Activated T-cell treated with anti-CD3 and anti-CD28 coated beads, Interleukin-2, amount 50 U/mL, for 72 hours (primary cell): ENCODE measurements around the gene EPOP. TPM values are rescaled to one million over a fixed set of nuclear protein-coding genes. Genes with fewer than 3 reads are reported as not detected.

Experiments used
- ATAC-seq, 2 donors: fragments of 150-1000 bp; cut with Tn5 transposase; replicated peaks in 1 of 2; 2 replicates each; pipeline ENCODE4 v1.10.0; 2021; ENCODE audit warnings: moderate library complexity in 2 of 2, mild to moderate bottlenecking in 1 of 2
- DNase-seq, 2 donors: peaks; one replicate each; pipeline ENCODE4 v3.0.0; 2021 to 2022; ENCODE audit warnings: mixed read lengths in 1 of 2
- H3K27ac Mint-ChIP-seq: one replicate; pipeline ENCODE4 v1.8.0; 2022; ENCODE audit warnings: mild to moderate bottlenecking, moderate library complexity, mixed read lengths
- H3K27me3 Mint-ChIP-seq: one replicate; pipeline ENCODE4 v1.8.0; 2022; ENCODE audit warnings: low read depth, mixed read lengths
- H3K36me3 Mint-ChIP-seq, 2 donors: one replicate each; pipeline ENCODE4 v1.8.0; 2022; ENCODE audit warnings: mixed read lengths in 2 of 2, mild to moderate bottlenecking in 1 of 2; ENCODE audit not compliant: insufficient read depth in 2 of 2
- H3K4me1 Mint-ChIP-seq: one replicate; pipeline ENCODE4 v1.8.0; 2022; ENCODE audit warnings: low read depth, mixed read lengths
- H3K4me3 Mint-ChIP-seq, 2 donors: one replicate each; pipeline ENCODE4 v1.8.0; 2022; ENCODE audit warnings: mild to moderate bottlenecking in 2 of 2, mixed read lengths in 2 of 2, moderate library complexity in 2 of 2
- H3K9me3 Mint-ChIP-seq, 2 donors: one replicate each; pipeline ENCODE4 v1.8.0; 2022; ENCODE audit warnings: mixed read lengths in 2 of 2
- total RNA-seq, 2 donors: library from RNA; stranded (reverse); gene quantifications; one replicate each; pipeline ENCODE4 v1.2.3, GENCODE V29; 2022

EPOP gene
- total RNA-seq, 2 donors from 2014 or later = 30.3 to 37.4 TPM

- DNase-seq = peak; percentile 45 to 51
These were observed 28.4 kb upstream of the EPOP start for GRCh38 chr17:38702916-38703741.

GRCh38 chr17:38702166-38702915 lies 27.6 kb upstream of the EPOP start:
- Mint-ChIP-seq H3K36me3 (peaks cover 12 to 14% of the 10 kb centered on the region in 2 donors), H3K27me3 (no peaks in the 10 kb centered on the region)

More at GRCh38 chr17:38702916-38703741, 28.4 kb upstream of the EPOP start:
- H3K9me3 Mint-ChIP-seq = peaks cover 0 to 3% of the 10 kb centered on the region in 2 donors
- peak overlapping the region; percentile 99 for H3K27ac Mint-ChIP-seq
- H3K27me3 Mint-ChIP-seq = no peaks in the 10 kb centered on the region
- H3K36me3 Mint-ChIP-seq = peaks cover 16 to 18% of the 10 kb centered on the region in 2 donors
- H3K4me3 Mint-ChIP-seq = peak overlapping the region; percentile 92 to 99
- peaks cover 48% of the 10 kb centered on the region for H3K4me1 Mint-ChIP-seq
- ATAC-seq = no peak

GRCh38 chr17:38701504-38702165 lies 26.9 kb upstream of the EPOP start:
- Mint-ChIP-seq H3K4me3 (peak overlapping the region; percentile 59 to 86), H3K4me1 (peaks cover 48% of the 10 kb centered on the region), H3K27me3 (no peaks in the 10 kb centered on the region), H3K27ac (peak overlapping the region; percentile 92), H3K36me3 (peaks cover 11 to 14% of the 10 kb centered on the region in 2 donors), H3K9me3 (peaks cover 0 to 3% of the 10 kb centered on the region in 2 donors)
- DNase-seq (peak; percentile 89 to 91), ATAC-seq (peak; percentile 73 to 77)

More at GRCh38 chr17:38702166-38702915, 27.6 kb upstream of the EPOP start:
- Mint-ChIP-seq H3K4me3 (peak overlapping the region; percentile 92 to 99), H3K9me3 (peaks cover 0 to 3% of the 10 kb centered on the region in 2 donors), H3K4me1 (peaks cover 48% of the 10 kb centered on the region), H3K27ac (peak overlapping the region; percentile 99)
- DNase-seq (peak; percentile 86 to 87), ATAC-seq (peak; percentile 34 to 45)

- Mint-ChIP-seq H3K9me3 (peaks cover 0 to 3% of the 10 kb centered on the region in 2 donors), H3K4me3 (no peak overlapping the region), H3K27ac (no peak overlapping the region), H3K27me3 (no peaks in the 10 kb centered on the region), H3K36me3 (peaks cover 2 to 3% of the 10 kb centered on the region in 2 donors), H3K4me1 (peaks cover 58% of the 10 kb centered on the region)
- ATAC-seq (no peak), DNase-seq (no peak)
These were observed 24.0 kb upstream of the EPOP start for GRCh38 chr17:38698760-38699159.

- H3K36me3 Mint-ChIP-seq = peaks cover 0 to 3% of the 10 kb centered on the region in 2 donors
- peak overlapping the region in 1 of 2 donors; percentile 48 for H3K4me3 Mint-ChIP-seq
- H3K4me1 Mint-ChIP-seq = peaks cover 58% of the 10 kb centered on the region
- H3K27me3 Mint-ChIP-seq = no peaks in the 10 kb centered on the region
- H3K27ac Mint-ChIP-seq = peak overlapping the region; percentile 29
- H3K9me3 Mint-ChIP-seq = peaks cover 0 to 3% of the 10 kb centered on the region in 2 donors
- DNase-seq = no peak
- no peak for ATAC-seq
These were observed 22.5 kb upstream of the EPOP start for GRCh38 chr17:38697061-38697820.

- Mint-ChIP-seq H3K27ac (no peak overlapping the region), H3K4me3 (no peak overlapping the region), H3K36me3 (no peaks in the 10 kb centered on the region), H3K27me3 (peaks cover 6% of the 10 kb centered on the region), H3K4me1 (peaks cover 30% of the 10 kb centered on the region), H3K9me3 (no peaks in the 10 kb centered on the region)
- ATAC-seq (no peak), DNase-seq (no peak)
These were observed 19.1 kb upstream of the EPOP start for GRCh38 chr17:38693700-38694329.

GRCh38 chr17:38691154-38691553 lies 16.4 kb upstream of the EPOP start:
- H3K4me3 Mint-ChIP-seq = no peak overlapping the region
- no peak for ATAC-seq
- H3K9me3 Mint-ChIP-seq = no peaks in the 10 kb centered on the region
- no peak overlapping the region for H3K27ac Mint-ChIP-seq
- H3K27me3 Mint-ChIP-seq = peaks cover 6% of the 10 kb centered on the region
- peaks cover 13% of the 10 kb centered on the region for H3K4me1 Mint-ChIP-seq
- no peak for DNase-seq
- H3K36me3 Mint-ChIP-seq = no peaks in the 10 kb centered on the region

GRCh38 chr17:38690386-38690785 lies 15.6 kb upstream of the EPOP start:
- Mint-ChIP-seq H3K4me3 (no peak overlapping the region), H3K27ac (no peak overlapping the region), H3K36me3 (no peaks in the 10 kb centered on the region), H3K9me3 (no peaks in the 10 kb centered on the region), H3K4me1 (peaks cover 6% of the 10 kb centered on the region), H3K27me3 (peaks cover 6% of the 10 kb centered on the region)
- DNase-seq = no peak
- no peak for ATAC-seq

- no peak overlapping the region for H3K4me3 Mint-ChIP-seq
- no peaks in the 10 kb centered on the region for H3K36me3 Mint-ChIP-seq
- H3K27me3 Mint-ChIP-seq = peaks cover 6% of the 10 kb centered on the region
- no peaks in the 10 kb centered on the region for H3K9me3 Mint-ChIP-seq
- peaks cover 6% of the 10 kb centered on the region for H3K4me1 Mint-ChIP-seq
- DNase-seq (no peak), ATAC-seq (no peak)
- H3K27ac Mint-ChIP-seq = no peak overlapping the region
These were observed 12.5 kb upstream of the EPOP start for GRCh38 chr17:38687286-38687685.

GRCh38 chr17:38685491-38685890 lies 10.7 kb upstream of the EPOP start:
- Mint-ChIP-seq H3K9me3 (no peaks in the 10 kb centered on the region), H3K27me3 (peaks cover 1% of the 10 kb centered on the region), H3K4me1 (peaks cover 6% of the 10 kb centered on the region), H3K4me3 (no peak overlapping the region), H3K27ac (no peak overlapping the region), H3K36me3 (no peaks in the 10 kb centered on the region)
- no peak for DNase-seq
- ATAC-seq = no peak

- no peak for DNase-seq
- no peak overlapping the region for H3K4me3 Mint-ChIP-seq
- no peak for ATAC-seq
- no peaks in the 10 kb centered on the region for H3K9me3 Mint-ChIP-seq
- no peak overlapping the region for H3K27ac Mint-ChIP-seq
- H3K27me3 Mint-ChIP-seq = no peaks in the 10 kb centered on the region
- H3K4me1 Mint-ChIP-seq = peaks cover 27% of the 10 kb centered on the region
- H3K36me3 Mint-ChIP-seq = no peaks in the 10 kb centered on the region
These were observed 6.3 kb upstream of the EPOP start for GRCh38 chr17:38681096-38681495.

- no peaks in the 10 kb centered on the region for H3K27me3 Mint-ChIP-seq
- no peak for DNase-seq
- H3K4me3 Mint-ChIP-seq = no peak overlapping the region
- no peaks in the 10 kb centered on the region for H3K36me3 Mint-ChIP-seq
- no peaks in the 10 kb centered on the region for H3K9me3 Mint-ChIP-seq
- no peak overlapping the region for H3K27ac Mint-ChIP-seq
- peaks cover 40% of the 10 kb centered on the region for H3K4me1 Mint-ChIP-seq
- no peak for ATAC-seq
These were observed 3.1 kb upstream of the EPOP start for GRCh38 chr17:38677819-38678218.
